ENCODE results near the gene DNAJC13. TPM values are rescaled to one million over a fixed set of nuclear protein-coding genes. Genes with fewer than 3 reads are reported as not detected.
"Not testable (repeated sequence)": the region's sequence is repeated elsewhere in the genome, so short reads cannot be mapped to it uniquely, and the experiment has no call there.

The DNAJC13 gene
- total RNA-seq, 4 donors from 2014 or later, result 43.1 to 52.4 (median 48.8) TPM

DNA sequence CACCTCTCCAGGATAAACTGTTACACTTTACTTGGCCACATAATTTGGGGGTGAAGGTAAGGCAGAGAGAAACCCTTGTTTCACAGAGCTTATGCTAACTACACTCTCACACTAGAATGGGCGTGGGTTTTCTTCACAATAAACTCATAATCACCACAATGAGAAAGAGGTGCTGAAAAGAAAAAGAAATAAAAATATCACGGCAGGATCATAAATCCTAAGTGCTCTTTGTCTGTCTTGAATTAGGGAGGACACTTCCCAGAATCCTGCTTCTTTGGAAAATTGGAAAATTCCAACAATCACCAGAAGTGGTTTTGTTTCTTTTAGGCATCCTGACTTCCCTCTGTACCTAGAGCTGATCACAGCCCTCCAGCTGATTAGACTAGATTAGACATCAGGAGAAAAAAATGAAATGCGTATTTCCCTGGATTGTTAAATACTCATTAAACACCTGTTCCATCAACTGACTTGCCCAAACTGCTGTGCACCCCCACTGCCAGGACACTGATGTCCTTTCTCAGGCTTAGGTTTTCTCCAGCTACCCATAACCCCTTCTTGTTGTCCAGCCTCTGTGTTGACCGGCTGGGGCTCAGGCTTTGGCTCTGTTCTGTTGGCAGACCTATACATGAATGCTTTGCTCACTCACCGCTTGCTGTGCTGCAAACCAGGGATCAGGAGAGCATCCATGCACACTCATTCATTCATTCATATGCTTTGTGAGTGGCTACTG lies 138.2 kb downstream of the DNAJC13 start:
- intact Hi-C loops (cut with DNase I), result no loop called here
- H3K27me3 ChIP-seq, result no peaks in the 10 kb centered on the region
- H3K27ac ChIP-seq (replicated peaks in 1 of 4), result no peak overlapping the region
- TF ChIP-seq POLR2AphosphoS5 (IDR thresholded peaks at IDR 0.05) (no peak), EP300 (IDR thresholded peaks at IDR 0.05) (no peak), CTCF (IDR thresholded peaks at IDR 0.05) (no peak), POLR2A (IDR thresholded peaks at IDR 0.05; ENCODE audit: low read depth) (no peak)
- peaks cover 0 to 21% (median 9%) of the 10 kb centered on the region in 4 donors for H3K4me1 ChIP-seq
- no peak for DNase-seq (ENCODE audit: extremely low spot score)
- no peaks in the 10 kb centered on the region for H3K9me3 ChIP-seq
- WGBS, result 86% methylated on average over 5 of the region's 5 CpGs
- H3K36me3 ChIP-seq, result peaks cover 0 to 35% (median 20%) of the 10 kb centered on the region in 4 donors
- no peak overlapping the region for H3K4me3 ChIP-seq

DNA sequence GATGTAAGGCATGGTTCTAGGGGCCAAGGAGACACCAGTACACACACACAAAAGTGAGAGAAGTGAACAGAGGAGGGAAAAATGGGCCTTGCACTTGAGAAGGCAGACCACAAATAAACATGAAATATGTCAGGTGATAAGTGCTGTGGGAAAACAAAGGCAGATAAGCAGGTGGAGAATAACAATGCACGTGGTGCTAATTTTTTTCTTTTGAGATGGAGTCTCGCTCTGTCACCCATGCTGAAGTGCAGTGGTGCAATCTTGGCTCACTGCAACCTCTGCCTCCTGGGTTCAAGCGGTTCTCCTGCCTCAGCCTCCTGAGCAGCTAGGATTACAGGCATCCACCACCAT lies 138.7 kb downstream of the DNAJC13 start:
- H3K36me3 ChIP-seq, result peaks cover 0 to 40% (median 25%) of the 10 kb centered on the region in 4 donors
- DNase-seq (ENCODE audit: extremely low spot score); intact Hi-C loops (cut with DNase I); H3K4me3 ChIP-seq; H3K9me3 ChIP-seq; H3K27me3 ChIP-seq: not testable (repeated sequence)
- H3K27ac ChIP-seq (replicated peaks in 1 of 4), result peak overlapping the region in 2 of 4 donors; percentile 22 to 31
- peaks cover 0 to 20% (median 5%) of the 10 kb centered on the region in 4 donors for H3K4me1 ChIP-seq
- 96% methylated on average over 3 of the region's 3 CpGs for WGBS

- no peak for DNase-seq (ENCODE audit: extremely low spot score)
- TF ChIP-seq POLR2A (IDR thresholded peaks at IDR 0.05; ENCODE audit: low read depth) (no peak), POLR2AphosphoS5 (IDR thresholded peaks at IDR 0.05) (peak; percentile 17 to 61)
- intact Hi-C loops (cut with DNase I), result no loop called here
- peaks cover 0 to 40% (median 27%) of the 10 kb centered on the region in 4 donors for H3K36me3 ChIP-seq
- no peaks in the 10 kb centered on the region for H3K9me3 ChIP-seq
- H3K4me3 ChIP-seq, result no peak overlapping the region
- peak overlapping the region in 3 of 4 donors; percentile 11 to 54 (median 50) for H3K27ac ChIP-seq (replicated peaks in 1 of 4)
- peaks cover 0 to 20% (median 4%) of the 10 kb centered on the region in 4 donors for H3K4me1 ChIP-seq
- no peaks in the 10 kb centered on the region for H3K27me3 ChIP-seq
- 66% methylated on average over 8 of the region's 8 CpGs for WGBS
Observed at GRCh38 chr3:132556508-132557159, 139.3 kb downstream of the DNAJC13 start.

GRCh38 chr3:132561003-132561402 lies 143.7 kb downstream of the DNAJC13 start:
- Histone ChIP-seq H3K27ac (replicated peaks in 1 of 4) (no peak overlapping the region), H3K4me1 (peaks cover 0 to 14% (median 4%) of the 10 kb centered on the region in 4 donors), H3K9me3 (no peaks in the 10 kb centered on the region), H3K4me3 (no peak overlapping the region), H3K36me3 (peaks cover 0 to 43% (median 27%) of the 10 kb centered on the region in 4 donors), H3K27me3 (no peaks in the 10 kb centered on the region)
- intact Hi-C loops (cut with DNase I), result no loop called here
- DNase-seq (ENCODE audit: extremely low spot score), result no peak
- TF ChIP-seq EP300 (IDR thresholded peaks at IDR 0.05), result no peak
- TF ChIP-seq CTCF (IDR thresholded peaks at IDR 0.05), result no peak
- TF ChIP-seq POLR2A (IDR thresholded peaks at IDR 0.05; ENCODE audit: low read depth), result no peak
- no peak for TF ChIP-seq POLR2AphosphoS5 (IDR thresholded peaks at IDR 0.05)
- 93% methylated on average over 4 of the region's 4 CpGs for WGBS

- 84% methylated on average over 4 of the region's 4 CpGs for WGBS
- intact Hi-C loops (cut with DNase I), result no loop called here
- peaks cover 0 to under 1% (median 0%) of the 10 kb centered on the region in 4 donors for H3K4me1 ChIP-seq
- no peak overlapping the region for H3K27ac ChIP-seq (replicated peaks in 1 of 4)
- H3K4me3 ChIP-seq, result no peak overlapping the region
- DNase-seq (ENCODE audit: extremely low spot score), result no peak
- H3K27me3 ChIP-seq, result no peaks in the 10 kb centered on the region
- peaks cover 0 to 28% (median 25%) of the 10 kb centered on the region in 4 donors for H3K36me3 ChIP-seq
- no peaks in the 10 kb centered on the region for H3K9me3 ChIP-seq
- TF ChIP-seq POLR2AphosphoS5 (IDR thresholded peaks at IDR 0.05), result no peak
- TF ChIP-seq CTCF (IDR thresholded peaks at IDR 0.05), result no peak
- no peak for TF ChIP-seq POLR2A (IDR thresholded peaks at IDR 0.05; ENCODE audit: low read depth)
- TF ChIP-seq EP300 (IDR thresholded peaks at IDR 0.05), result no peak
Observed at GRCh38 chr3:132563420-132564069, 146.2 kb downstream of the DNAJC13 start.

All from esophagus muscularis mucosa (tissue), 4 donors.